Amniotic epithelial cell (primary cell): ENCODE measurements around the gene BCL6.

Experiments used
- DNase-seq: peaks from one replicate; pipeline ENCODE4 v3.0.0-alpha.2; 2010; ENCODE audit warnings: low read depth

Gene BCL6

DNA sequence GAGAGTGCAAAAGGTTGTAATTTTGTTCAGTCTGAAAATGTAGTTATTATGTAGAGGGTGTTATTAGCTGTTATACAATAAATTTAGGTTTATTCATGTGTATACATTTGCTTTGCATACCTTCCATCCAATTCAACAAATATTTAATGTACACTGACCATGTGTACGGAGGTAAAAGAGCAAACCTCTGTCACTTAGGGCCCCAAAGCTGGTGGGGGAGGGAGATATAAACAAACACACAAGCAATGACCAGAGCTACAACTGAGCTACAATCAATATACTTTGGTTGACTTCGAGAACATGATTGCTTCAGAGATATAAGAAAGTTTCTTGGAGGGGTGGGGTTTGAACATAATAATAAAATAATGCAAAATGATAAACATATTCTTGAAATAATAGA lies 17.5 kb upstream of the BCL6 start:
- DNase-seq, result no peak

DNA sequence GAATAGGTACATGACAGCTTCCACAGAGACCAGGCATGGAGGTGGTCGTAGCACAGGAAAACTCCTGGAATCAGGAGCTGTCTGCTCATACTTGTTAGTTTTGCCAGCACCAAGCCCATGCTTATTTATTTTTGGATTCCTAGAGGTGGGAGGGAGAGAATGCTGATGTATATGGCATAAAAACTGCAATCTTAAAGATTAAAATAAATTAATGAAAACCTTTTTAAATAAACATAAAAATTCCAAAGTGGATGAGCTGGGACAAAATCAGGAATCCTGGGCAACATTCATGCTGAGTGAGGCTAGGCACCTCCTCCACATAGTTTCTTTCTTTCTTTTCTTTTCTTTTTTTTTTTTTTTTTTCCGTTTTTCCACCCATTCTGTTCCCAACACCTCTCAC lies 14.3 kb upstream of the BCL6 start:
- DNase-seq, result no peak

DNA sequence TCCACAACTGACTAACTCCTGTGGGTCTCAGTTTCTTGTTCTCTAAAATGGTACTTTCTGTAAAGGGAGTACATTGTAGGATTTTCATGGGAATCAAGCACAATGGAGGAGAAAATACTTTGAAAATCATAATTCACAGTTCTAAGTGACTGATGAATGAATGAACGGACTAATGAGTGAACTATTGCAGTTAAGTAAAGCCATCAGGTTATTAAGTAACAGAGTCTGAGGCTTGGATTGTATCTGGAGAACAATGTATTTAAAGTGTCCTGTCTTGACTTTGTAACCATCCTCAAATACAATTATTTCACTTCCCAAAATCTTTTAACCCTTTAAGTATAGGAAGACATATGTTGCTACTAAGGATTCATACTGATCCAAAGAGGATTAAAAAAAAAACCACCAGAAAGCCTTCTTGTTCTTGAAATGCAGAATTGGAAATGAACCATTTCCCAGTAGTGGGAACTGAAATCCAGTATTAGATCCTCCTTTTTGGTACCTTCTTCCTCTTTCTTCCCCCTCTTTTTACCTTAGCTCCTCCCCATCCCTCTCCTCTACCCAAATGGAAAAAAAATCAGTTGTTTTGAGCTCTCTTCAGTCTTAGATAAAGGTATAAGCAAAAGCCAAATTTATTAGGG lies 13.2 kb upstream of the BCL6 start:
- DNase-seq, result no peak

DNA sequence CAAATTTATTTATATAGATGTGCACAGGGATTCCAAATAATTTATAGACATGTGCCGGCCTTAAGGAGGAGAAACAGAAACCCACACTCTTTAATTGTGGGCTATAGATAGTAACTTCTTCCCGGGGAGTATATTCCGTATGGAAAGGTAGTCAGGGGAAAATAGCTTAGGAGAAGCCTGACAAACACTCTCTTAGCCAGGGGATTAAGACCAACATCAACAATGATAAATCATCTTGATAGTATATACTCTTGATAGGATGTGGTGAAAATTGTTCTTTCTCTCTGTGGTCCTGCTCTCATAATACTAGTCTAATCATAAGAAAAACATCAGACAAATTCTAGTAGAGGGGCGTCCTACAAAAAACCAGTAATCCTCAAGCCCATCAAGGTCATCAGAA lies 8.2 kb upstream of the BCL6 start:
- DNase-seq, result peak; percentile 82

DNA sequence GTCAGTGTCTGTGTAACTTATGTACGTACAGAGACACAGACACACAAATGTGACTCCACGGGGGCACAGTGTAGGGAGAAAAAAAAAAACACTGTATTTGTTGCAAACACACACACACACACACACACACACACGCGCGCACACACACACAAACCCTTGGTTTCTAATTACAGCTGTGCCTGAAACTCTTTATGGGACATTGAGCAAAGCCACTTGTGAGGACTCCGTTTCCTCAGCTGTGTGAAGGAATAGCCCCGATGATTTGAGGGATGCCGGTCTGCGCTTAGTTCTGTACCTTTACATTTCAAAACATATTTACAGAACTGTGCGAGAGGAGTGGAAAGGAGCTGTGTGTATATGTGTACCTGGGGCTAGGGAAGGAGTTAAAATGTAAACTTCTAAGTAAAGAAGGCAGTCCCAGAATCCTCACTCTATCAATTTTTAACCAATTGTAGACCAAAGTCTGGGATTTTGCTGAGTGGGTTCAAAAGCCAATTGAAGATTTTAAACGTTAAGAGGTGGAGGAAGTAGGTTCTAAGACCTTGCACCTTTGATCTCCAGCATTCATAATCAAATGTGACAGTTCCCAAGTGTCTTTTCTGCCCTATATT lies 5.3 kb upstream of the BCL6 start:
- DNase-seq, result no peak

DNA sequence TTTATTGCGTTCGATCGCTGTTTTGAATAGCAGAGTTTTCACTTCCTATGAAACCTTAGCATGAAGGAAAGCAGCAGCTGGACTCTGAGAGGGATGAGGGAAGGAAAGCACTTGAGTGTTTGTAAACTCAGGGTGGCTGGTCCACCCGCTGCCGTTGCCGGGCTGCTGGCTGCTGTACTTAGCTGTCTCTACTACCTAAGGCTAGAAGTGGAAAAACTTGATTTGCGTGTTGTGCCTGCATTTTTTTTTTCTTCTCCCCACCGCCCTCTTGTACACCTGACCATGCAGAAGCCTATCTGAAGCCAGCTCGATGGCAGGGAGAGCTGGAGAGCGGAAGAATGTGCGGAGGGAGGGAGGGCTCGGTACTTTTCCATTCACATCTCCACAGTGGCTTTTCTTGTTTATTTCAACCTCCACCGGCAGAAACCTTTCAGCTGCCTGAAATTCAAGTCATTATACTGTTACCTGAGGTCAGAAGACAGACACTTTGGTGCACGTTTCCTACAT lies 4.8 kb upstream of the BCL6 start:
- peak; percentile 48 for DNase-seq

DNA sequence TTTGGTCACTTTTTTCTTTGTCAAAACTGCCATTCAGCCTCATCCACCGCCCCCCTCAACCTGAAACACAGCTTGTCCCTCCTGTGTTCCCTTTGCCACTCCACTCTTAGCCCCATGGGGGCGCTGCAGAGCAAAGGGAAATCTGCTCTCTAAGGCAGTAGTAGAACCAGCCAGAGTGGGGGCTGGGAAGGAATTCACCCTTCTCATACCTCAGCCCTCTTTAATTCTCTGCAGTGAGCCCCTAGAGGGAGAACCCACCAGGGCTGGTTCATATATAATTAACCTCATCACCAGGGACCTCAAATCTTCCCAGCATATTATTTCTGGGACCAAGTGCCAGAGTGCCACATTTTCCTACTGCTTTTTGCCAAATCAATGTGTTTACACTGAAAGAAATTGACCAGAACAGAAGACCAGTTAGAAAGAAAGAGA lies 2.8 kb upstream of the BCL6 start:
- peak; percentile 70 for DNase-seq

DNA sequence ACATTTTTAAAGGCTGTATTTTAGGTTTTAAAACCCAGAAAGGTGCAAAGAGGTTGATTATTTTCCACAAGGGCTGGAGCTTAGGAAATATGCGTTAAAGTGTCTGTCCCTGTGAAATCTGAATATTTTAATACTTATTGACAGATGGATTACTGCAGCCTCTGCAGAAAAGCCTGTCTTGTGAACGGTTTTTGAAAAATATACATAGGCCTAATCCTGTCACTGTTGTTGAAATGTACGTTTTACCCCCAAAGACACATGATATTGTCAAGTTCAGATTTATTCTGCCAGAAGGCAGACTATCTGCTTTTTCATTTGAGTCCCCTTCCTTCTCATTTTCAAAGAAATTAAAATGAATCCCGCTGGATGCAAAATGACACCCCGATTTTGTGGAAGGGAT lies 2.2 kb upstream of the BCL6 start:
- DNase-seq, result no peak

DNA sequence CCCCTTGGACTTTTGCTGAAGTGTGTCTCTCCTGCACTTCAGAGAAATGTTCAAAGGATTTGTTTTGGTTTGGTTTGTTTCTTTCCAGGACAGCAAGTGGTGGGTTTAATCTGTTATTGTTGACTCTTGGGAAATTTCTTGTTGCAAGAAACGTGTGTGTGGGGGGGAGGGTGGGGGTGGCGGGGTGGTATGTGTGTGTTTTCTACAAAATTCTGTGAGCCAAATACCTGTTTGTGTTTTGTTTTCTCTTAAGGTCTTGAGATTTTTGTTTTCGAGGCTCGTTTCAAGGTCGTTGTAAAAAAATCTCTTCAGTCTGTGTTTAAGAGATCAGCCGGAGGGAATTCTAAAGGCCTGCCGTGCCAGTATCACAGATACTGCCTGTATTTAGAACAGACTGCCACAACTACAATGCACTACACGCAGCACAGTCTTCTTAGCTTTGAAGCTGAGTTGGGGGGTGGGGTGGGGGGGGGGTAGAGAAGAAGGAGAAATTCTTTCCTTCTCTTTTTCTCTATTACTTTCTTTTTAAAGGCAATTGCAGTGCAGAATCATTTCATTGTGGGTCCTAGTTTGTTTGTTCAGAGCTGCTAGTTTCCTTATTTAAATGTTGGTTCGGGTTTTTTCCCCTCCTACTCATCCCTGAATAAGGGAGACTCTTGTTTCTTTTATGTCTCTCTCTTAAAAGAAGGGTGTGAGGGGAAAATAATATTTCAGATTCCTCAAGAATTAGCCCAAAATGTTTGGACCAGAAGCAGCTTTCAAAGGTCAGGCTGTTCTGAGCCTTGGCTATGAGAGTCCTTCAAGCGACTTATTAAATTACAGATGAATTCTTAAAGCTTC lies 1.4 kb upstream of the BCL6 start:
- DNase-seq, result peak; percentile 61

DNA sequence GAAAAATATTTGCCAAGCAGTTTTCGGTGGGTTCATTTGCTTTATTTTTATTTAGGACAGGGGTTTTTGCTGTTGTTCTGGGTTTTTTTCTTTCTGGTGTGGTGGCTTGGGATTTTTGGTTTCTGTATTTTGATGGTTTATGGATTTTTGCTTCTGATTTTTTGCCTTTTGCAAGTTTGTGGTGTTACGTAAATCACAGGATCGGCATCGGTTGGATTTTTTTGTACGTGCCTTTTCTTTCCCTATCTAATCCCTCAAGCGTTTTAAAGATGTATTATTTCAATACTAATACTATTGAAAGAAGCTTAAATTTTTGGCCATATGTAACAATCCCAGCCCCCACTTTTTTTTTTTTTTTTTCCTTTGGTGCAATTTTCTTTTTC lies 782 bp upstream of the BCL6 start:
- peak; percentile 26 for DNase-seq

DNA sequence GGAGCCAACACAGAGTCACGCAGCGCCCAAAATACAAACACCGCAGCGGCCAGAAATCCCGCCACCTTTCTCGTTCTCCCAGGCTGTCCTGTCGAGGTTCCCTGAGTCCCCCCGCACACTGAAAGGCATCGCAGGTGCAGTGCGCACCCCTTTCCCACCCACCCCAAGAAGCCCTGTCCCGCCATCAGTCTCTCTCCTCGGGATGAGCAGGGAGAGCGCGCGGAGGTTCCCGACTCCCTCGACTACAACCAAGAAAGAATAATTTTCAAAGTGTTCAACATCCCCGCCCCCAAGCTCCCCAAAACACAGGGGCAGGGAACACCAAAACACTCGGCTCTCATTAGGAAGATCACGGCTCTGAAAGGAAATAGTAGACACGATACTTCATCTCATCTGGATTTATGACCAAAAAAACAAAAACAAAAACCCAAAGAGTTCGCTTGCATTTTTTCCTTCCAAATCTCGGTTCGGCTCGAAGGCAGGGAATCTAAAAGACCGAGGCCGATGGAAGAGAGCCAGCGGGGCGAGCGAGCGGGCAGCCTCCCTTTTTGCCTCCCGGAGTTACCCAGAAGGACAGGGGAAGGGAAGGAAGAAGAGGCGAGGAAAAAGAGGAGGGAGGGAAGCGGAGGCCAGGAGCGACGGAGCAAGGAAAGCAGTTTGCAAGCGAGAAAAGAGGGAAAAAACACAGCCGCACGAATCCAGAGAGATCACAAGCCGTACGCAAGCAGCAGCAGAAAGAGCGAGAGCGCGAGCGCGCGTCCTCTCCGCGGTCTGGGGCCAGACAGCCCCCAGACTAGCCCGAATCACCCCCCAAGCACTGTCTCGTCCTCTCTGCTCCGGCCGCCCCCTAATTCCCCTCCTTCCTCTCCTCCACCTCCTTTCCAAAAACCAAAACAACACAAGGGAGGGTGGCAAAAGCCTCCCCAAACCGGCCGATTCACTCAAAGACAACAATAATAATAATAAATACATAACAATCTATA lies 808 bp downstream of the BCL6 start:
- DNase-seq, result peak; percentile 62

DNA sequence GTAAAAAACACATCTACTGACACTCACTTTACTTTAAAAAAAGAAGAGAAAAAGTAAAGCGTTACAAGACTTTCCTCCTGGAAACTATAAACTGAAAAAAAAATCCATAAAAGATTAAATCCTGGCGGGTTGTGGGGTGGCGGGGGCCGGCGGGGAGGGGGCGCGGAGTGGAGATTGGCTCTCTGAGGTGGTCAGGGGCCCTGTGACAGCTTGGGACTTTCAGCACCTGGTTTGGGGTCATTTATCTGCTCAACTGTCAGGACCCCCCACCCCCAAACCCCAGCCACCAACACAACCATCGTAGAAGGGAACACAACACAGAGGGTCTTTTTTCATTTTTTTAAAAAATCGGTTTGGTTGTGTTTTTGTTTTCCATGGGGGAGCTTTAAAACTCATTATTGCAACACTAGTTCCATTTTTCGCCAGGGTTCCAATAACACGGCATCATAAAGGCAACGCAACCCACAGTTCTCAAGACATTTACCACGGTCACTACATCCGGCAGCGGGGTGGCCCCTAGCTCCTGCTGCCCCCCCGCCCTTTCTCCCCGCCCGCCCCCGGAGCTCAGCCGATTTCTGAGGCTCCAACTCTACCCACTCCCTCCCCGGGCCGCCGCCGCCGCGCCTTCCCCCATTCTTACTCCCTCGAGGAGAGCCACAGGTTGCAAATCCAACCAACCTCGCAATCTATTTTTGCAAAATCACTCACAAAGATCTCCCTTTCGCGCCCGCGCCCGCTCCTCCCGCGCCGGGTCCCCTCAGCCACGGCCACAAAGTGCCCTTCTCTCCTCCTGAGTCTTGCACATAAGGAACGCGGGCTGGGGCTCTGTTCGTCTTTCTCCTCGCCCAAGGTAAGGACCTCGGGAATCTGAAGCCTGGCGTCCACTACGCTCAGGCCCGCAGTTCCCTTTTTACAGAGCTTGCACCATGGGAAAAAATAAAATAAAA lies 1.8 kb downstream of the BCL6 start:
- DNase-seq, result peak; percentile 54

DNA sequence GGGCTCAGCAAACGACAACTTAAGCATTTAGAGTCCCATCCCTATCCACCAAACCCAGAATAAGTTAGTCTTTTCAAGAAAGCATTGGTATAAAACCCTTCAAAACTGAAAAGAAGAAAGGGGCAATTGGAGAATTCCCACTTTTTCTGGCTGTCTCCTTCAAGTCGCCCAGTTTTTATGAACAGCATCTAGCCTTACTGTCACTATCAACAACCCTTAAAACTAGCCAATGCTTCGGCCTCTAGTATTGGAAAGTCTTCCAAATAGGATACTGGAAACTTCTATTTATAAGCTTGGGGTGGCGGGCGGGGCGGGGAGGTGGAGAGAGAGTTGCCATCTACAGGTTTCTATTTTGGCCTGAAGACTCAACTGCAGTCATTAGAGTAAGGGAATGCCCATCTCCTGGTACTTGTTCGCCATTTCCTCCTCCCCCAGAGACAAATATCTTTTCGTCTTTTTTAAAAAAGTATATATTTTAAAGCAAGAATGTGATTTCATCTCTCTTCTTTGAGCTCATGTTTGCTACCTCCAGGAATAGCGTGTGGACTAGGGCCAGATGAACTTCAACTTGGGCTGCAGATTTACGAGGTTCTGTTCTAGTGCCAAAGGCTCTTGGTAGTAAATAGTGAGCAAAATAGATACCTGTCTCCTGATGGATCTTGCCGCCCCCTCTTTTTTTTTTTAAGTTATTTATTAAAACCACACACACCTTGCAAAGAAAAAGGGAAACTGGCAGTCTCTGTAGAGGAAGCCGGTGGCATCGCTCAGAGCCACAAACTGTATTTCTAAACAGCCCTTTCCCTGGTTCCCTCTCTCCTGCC lies 2.7 kb downstream of the BCL6 start:
- DNase-seq, result peak; percentile 68

DNA sequence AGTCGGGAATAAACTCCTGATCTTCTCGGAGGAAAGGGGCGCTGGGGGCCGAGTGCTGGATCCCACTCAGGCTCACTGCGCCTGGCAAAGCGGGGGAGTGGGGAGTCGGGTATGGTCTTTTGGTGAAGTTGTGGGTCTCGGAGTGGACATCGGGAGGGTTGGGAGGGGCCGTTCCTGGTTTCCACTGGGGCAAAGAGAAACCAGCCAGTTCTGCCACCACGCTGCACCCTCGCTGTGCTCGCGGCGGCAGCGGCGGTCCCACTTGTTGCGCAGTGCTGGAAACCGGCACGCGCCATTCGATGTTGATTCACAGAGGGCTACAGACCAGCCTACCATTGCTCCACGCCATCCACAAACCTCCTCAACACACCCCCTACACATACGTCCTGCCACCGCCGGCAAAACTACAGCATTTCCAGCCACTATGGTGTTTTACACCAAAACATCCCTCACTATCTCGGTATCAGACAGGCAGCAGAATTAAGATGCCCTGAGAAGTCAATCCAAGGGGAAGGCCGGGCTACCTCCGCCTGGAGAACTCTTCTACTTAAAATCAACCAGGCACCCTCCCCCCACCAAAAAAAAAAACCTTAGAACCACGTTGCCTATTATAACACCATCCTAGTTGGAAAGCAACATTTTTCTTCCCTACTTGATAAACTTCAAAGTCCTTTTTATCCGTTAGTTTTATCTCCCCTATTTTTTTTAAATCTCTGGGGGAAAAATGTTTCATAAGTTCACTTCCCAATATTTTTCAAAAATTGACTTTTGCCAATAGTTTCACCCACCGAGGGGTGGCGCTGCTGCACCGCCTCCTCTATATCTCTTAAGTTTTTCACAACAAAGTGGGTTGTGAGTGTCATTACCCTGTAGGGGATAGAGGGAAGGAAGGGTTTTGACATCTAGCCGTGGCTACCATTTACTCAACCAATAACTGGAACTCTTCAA lies 3.6 kb downstream of the BCL6 start:
- peak; percentile 80 for DNase-seq

DNA sequence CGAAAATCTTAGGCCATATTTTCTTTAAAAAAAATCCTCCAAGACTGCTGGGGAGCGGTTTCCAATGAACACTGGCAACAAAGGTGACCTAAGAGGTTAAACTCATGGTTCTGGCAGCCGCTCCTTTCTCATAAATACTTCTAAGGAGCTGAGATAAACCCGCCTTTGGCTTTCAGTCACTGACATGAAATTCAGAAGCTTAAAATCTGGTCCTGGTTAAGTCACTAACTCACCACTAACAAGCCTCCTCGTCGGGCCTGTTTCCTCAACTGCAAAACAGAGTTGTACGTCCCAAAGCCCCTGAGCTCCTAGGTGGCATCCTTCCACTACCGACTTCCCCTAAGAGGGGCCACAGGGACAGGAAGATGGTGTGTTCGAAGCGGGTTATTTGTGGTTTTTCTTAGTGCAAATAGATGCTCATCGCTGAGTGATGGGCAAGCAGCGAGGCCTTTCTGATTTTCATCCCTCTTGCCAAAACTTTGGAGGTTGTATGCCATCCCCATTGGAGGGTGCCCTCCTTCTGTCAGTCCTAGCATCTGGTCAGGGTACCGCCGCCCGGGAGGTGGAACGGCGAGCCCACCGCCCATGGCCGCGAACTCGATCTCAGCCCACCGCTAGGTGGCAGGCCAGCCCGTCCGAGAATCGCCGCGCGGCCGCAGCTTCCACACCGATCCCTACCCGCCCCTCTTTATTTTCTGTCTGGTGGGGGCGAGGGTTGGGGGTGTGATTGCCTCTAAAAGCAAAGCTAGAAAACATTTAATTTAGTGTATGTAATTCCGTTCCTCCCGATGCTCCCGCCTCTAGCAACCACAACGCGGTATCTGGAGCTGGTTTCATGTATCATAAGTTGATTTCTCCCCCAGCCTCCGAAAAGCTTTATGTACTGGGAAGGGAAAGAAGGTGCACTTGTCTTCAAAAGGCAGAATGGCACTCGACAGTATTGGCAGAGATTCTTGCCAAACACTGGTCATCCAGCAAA lies 4.6 kb downstream of the BCL6 start:
- DNase-seq, result peak; percentile 87

DNA sequence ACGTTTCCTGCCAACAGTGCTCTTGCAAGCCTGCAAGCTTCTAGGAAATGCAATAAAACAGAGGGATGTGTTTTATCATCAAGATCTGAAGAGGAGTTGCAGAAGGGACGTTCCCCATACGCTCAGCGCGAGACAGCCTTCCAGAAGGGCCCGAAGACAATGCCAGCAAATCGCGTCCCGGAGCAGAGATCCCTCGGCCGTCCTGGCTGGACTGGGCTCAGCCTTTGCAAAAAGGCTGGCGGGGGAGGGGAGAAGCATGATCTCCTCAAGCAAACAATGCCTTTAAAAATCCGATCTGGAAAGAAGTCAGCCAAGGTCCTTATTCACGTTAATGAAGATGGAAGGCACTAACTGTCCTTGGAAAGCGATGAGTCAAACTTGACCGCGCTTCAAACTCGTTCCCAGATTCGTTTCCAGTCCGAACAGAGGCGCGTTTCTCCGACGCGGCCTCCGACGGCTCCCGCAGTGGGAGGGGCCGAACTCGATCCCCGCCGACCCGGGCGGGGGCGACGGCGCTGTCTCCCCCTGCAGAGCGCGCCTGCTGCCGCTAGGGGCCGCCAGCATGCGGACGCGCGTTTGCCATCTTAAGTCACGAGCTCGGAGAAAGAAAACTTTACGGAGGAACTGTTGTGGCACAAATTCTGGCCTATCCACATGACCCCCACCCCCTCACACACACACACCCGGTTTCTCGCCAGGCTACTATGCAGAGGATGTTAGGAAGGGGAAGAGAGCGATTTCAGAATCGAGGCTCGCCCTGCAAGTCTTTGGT lies 5.5 kb downstream of the BCL6 start:
- DNase-seq, result peak; percentile 97
